A549 treated with CORT108297 at 1 μM for 4 hours (cell line): Measurements from ENCODE around the gene PSMD14. TPM values are rescaled to one million over a fixed set of nuclear protein-coding genes. Genes with fewer than 3 reads are reported as not detected.

Source experiments
- total RNA-seq: library from RNA; stranded (reverse); fragments of 200-300 nt; extraction: Qiagen RNA extraction; gene quantifications from 5 replicates; pipeline ENCODE4 v1.2.3, GENCODE V29; 2022

The PSMD14 gene
- 100.0 to 139 TPM (median 104 TPM) in 5 replicates for total RNA-seq

DNA sequence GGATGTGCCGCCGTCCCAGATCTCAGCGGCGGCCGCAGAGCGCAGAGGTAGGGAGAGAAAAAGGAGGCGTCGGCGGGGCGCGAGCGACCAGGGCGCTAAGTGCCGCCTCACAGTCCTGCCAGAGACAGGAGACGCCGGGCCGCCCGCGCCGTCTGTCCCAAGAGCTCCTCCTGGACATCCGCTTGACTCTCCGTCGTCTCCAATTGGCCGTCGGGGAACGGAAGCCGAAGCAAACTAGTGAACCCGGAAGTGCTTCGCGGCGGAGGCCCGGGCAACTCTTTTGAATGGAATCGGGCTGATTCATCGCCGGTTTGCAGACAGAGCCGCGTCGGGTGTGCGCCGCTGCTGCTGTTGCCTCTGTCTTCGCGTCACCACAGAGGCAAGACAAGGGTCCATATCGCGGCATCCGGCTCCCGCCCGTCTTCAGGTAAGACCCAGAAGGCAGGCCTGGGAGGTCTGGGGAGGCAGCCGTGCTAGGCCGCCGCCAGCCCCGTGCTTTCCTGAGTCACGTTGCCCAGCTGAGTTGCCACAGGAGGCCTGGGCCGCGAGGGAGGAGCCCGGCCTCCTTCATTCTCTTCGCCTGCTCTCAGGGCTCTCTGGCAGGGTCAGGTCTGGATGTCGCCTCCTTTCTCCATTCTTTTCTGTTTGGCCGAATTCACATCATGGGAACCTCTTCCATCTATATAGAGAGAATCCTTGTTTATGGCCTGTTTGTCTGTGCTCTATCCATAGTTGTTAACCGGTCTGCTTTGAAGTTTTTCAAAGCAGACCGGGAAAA, at the start of gene PSMD14:
Gene PSMD14, plus strand, starts transcription at position 248 of the 778 bp plus-strand sequence. CDS start 10,401 bp downstream, outside the sequence.

DNA sequence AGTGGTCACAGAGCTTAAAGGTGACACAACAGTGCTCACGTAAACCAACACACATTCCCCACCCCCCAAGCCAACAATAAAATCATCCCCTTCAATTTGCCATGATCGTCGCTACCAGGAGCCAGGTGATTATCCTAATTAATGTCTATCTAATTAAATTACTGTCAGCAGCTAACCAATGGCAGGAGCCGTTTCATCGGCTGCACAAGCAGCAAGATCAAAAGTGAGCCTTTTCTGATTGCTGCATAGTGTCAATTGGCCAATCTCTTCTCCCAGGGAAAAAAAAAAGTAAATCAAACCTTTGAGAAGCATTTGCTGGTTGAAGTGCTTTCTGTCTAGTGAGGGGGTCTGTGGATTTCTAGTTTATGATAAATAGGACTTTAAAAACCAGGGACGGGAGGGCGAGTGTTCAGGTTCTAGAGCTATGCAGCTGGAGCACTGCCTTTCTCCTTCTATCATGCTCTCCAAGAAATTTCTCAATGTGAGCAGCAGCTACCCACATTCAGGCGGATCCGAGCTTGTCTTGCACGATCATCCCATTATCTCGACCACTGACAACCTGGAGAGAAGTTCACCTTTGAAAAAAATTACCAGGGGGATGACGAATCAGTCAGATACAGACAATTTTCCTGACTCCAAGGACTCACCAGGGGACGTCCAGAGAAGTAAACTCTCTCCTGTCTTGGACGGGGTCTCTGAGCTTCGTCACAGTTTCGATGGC, 107.9 kb downstream of the PSMD14 start, which contains the start of gene TBR1:
Gene TBR1, plus strand, starts transcription at position 311 of the 721 bp plus-strand sequence. Its CDS starts 114 bp downstream, at position 425.

Other genes starting within 250 kb of the PSMD14 start
- 31.6 to 47.6 TPM (median 35.1 TPM) in 5 replicates for gene TANK, start 148.0 kb upstream of the PSMD14 start, total RNA-seq
- 0.01 to 0.07 TPM (median 0.05 TPM) in 4 of 5 replicates, not detected in the other for gene TBR1, start 107.9 kb downstream of the PSMD14 start, total RNA-seq